AG04450 (cell line): ENCODE results near the gene TJP2. TPM values are rescaled to one million over a fixed set of nuclear protein-coding genes. Genes with fewer than 3 reads are reported as not detected.

Experiments used
- CTCF ChIA-PET: fragments of 300-600, 350-600 bp; formaldehyde crosslinking; extraction: SDS; loops from one replicate; lab custom pipeline; 2022; ENCODE audit warnings: antibody characterized with exemption, inconsistent platforms; lab: Charles Lee
- POLR2A ChIA-PET: fragments of 350-600 bp; formaldehyde crosslinking; extraction: SDS; loops from one replicate; lab custom pipeline; 2021; ENCODE audit warnings: antibody characterized with exemption, inconsistent platforms; lab: Yijun Ruan, JAX
- DNase-seq: peaks from one replicate; pipeline ENCODE4 v3.0.0-alpha.2; 2011; ENCODE audit warnings: low read depth, low spot score
- H3K27ac ChIP-seq: one replicate; pipeline ENCODE4 v1.5.1; 2012; ENCODE audit warnings: low read depth, low read length, control low read depth
- H3K27me3 ChIP-seq: one replicate; pipeline ENCODE4 v1.6.0; 2012; ENCODE audit warnings: low read length; ENCODE audit not compliant: control insufficient read depth, insufficient read depth
- H3K4me3 ChIP-seq: 2 replicates; pipeline ENCODE4 v1.5.1; 2011; ENCODE audit warnings: mild to moderate bottlenecking, low read depth, low read length, control low read depth
- H3K9me3 ChIP-seq: 2 replicates; pipeline ENCODE4 v1.5.1; 2012; ENCODE audit warnings: low read length; ENCODE audit not compliant: control insufficient read depth, insufficient read depth
- polyA plus RNA-seq: library from polyadenylated mRNA; depleted of rRNA; stranded (reverse); fragments of >200 nt; gene quantifications from 2 replicates; pipeline ENCODE4 v1.2.3, GENCODE V29; 2011
- TF ChIP-seq, protein P1 (sequence below): IDR thresholded peaks from 2 replicates; pipeline ENCODE4 v1.5.1; 2011; ENCODE audit warnings: low read depth, low read length, control low read depth, inconsistent platforms

Gene TJP2
- polyA plus RNA-seq, 1 experiment: 50.0 TPM

DNA sequence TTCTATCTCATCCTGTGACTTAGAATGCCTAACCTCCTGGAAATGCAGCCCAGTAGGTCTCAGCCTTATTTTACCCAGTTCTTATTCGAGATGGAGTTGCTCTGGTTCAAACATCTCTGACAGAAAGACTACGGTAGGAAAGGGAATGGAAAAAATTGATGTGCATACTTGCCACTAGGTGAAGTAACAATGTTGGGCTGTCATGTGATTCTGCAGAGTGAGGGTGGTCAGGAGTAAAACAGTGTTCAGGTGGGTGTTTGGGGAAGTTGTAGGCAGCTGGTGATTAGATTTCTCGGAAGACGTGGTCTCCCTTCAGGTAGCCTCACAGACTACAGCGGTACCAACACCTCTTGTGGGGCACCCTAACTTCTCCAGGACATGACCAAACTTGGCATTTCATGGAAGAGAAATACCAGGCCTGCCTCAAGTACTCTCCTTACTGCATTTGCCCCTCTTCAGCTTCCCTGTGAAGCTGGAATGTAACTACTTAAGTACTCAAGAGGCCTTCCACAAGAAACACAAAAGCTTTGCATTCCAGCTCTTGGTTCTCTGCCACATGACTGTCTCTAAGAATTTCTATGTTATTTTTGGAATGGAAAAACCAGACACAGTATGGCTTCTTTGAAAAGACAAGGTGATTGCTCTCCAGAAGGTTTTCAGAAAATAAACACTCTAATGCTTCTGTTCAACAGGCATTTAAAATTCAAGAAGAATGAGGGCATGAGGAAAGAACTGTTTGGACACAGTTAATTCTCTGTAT, 133.5 kb downstream of the TJP2 start:
- POLR2A ChIA-PET: no interaction called here
- no peak overlapping the region for H3K27ac ChIP-seq
- CTCF ChIA-PET: no interaction called here
- no peak overlapping the region for H3K4me3 ChIP-seq
- peak; percentile 30 for DNase-seq
- TF ChIP-seq, protein P1, sequence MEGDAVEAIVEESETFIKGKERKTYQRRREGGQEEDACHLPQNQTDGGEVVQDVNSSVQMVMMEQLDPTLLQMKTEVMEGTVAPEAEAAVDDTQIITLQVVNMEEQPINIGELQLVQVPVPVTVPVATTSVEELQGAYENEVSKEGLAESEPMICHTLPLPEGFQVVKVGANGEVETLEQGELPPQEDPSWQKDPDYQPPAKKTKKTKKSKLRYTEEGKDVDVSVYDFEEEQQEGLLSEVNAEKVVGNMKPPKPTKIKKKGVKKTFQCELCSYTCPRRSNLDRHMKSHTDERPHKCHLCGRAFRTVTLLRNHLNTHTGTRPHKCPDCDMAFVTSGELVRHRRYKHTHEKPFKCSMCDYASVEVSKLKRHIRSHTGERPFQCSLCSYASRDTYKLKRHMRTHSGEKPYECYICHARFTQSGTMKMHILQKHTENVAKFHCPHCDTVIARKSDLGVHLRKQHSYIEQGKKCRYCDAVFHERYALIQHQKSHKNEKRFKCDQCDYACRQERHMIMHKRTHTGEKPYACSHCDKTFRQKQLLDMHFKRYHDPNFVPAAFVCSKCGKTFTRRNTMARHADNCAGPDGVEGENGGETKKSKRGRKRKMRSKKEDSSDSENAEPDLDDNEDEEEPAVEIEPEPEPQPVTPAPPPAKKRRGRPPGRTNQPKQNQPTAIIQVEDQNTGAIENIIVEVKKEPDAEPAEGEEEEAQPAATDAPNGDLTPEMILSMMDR: no peak
- H3K9me3 ChIP-seq: peaks cover under 1% of the 10 kb centered on the region; the same call in 1 of the 2 replicates
- H3K27me3 ChIP-seq: no peaks in the 10 kb centered on the region

DNA sequence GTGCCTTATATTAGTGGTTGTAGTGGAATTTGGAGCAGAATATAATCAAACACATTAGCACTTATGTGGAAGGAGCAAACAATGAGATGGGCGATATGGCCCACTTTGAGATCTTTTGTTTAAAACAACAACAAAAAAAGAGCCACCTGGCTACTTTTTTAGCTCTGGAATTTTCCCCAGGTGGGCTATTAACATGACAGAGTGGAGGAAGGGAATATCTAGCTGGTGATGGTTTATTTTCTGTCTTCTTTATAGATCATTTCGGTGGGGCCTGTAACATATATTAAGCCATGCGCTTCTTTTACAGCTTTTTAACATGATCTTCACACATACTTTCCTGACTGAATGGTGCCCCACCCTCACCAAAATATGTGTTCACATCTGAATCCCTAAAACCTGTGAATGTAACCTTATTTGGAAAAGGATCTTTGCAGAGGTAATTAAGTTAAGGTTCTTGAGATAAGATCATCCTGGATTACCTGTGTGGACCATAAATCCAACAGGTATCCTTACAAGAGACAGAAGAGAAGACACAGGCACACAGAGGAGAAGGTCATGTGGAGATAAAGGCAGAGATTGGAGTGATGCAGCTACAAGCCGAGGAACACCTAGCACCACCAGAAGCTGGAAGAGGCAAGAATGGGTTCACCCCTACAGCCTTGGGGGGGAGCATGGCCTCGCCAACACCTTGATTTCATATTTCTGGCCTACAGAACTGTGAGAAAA, 134.3 kb downstream of the TJP2 start:
- Histone ChIP-seq H3K4me3 (no peak overlapping the region), H3K27ac (no peak overlapping the region), H3K9me3 (peaks cover 7% of the 10 kb centered on the region), H3K27me3 (no peaks in the 10 kb centered on the region)
- CTCF ChIA-PET: no interaction called here
- TF ChIP-seq, protein P1: no peak
- POLR2A ChIA-PET: no interaction called here
- no peak for DNase-seq

DNA sequence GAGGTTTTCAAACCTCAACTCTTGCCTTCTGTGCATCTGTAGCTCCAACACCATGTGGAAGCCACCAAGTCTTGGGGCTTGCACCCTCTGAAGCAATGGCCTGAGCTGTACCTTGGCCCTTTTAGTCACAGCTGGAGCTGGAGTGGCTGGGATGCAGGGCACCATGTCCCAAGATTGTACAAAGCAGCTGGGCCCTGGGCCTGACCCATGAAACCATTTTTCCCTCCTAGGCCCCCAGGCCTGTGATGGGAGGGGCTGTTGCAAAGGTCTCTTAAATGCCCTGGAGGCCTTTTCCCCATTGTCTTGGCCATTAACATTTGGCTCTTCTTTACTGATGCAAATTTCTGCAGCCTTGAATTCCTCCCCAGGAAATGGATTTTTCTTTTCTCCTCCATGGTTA, 139.1 kb downstream of the TJP2 start:
- Histone ChIP-seq H3K27me3 (peaks cover 4% of the 10 kb centered on the region), H3K4me3 (no peak overlapping the region), H3K27ac (no peak overlapping the region), H3K9me3 (peaks cover 7% of the 10 kb centered on the region)
- TF ChIP-seq, protein P1: no peak
- POLR2A ChIA-PET: no interaction called here
- no peak for DNase-seq
- CTCF ChIA-PET: no interaction called here

DNA sequence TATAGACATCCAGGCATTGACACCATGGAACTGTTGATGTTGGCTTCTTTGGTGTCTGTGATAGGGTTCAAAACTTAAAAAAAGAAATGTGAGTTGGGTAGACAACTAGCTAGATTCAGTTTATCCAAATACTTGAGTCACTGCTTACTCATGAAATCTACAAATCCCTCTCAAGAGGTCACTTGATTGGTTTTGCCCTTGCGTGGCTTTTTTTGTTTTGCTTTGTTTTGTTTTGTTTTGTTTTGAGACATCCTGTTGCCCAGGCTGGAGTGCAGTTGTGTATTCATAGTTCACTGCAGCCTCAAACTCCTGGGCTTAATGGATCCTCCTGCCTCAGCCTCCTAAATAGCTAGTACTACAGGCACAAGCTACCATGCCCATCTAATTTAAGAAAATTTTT, 140.5 kb downstream of the TJP2 start:
- DNase-seq: no peak
- ChIA-PET CTCF (no interaction called here), POLR2A (no interaction called here)
- TF ChIP-seq, protein P1: no peak
- Histone ChIP-seq H3K9me3 (peaks cover 7% of the 10 kb centered on the region), H3K27ac (no peak overlapping the region), H3K27me3 (peaks cover 9% of the 10 kb centered on the region), H3K4me3 (no peak overlapping the region)

DNA sequence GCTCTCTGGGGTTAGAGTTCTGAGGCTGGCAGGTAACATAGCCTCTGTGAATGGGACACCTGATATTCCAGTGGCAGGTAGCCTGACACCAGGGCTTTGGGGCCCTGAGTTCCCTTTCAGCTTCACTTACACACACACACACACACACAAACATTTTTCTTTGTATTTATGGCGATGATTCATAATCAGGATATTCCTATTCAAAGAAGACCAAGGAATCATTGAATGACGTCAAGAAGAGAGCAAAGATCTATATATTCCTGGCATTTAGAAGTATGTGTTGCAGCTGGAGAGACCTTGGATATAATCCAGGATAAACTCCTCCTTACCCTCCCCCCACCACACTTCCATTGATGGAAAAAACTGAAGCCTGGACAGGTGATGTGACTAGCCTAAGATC, 143.0 kb downstream of the TJP2 start:
- Histone ChIP-seq H3K27me3 (peaks cover 16% of the 10 kb centered on the region), H3K9me3 (peaks cover 7% of the 10 kb centered on the region), H3K27ac (no peak overlapping the region), H3K4me3 (no peak overlapping the region)
- TF ChIP-seq, protein P1: no peak
- DNase-seq: no peak
- ChIA-PET POLR2A (no interaction called here), CTCF (no interaction called here)
